Karpas-422 (cell line): ENCODE measurements around the gene GNG12. TPM values are rescaled to one million over a fixed set of nuclear protein-coding genes. Genes with fewer than 3 reads are reported as not detected.

ENCODE experiments used
- DNase-seq: peaks from one replicate; pipeline ENCODE4 v3.0.0-alpha.2; 2015
- H2AFZ ChIP-seq: fragments of 200-600 bp; sonication (generic); 2 replicates; pipeline ENCODE4 v1.6.1; 2014; ENCODE audit warnings: antibody characterized with exemption, low read length, mixed read lengths
- H3K27ac ChIP-seq: fragments of 200-600 bp; sonication (generic); 2 replicates; pipeline ENCODE4 v1.5.1; 2014; ENCODE audit warnings: mild to moderate bottlenecking, low read length, moderate library complexity
- H3K27me3 ChIP-seq: fragments of 200-600 bp; sonication (generic); 2 replicates; pipeline ENCODE4 v1.6.1; 2014; ENCODE audit warnings: low read length, mixed read lengths
- H3K36me3 ChIP-seq: fragments of 200-600 bp; sonication (generic); 2 replicates; pipeline ENCODE4 v1.6.1; 2014; ENCODE audit warnings: low read length, mixed read lengths; ENCODE audit not compliant: insufficient read depth
- H3K4me1 ChIP-seq: fragments of 200-600 bp; sonication (generic); 2 replicates; pipeline ENCODE4 v1.6.1; 2014; ENCODE audit warnings: mild to moderate bottlenecking, low read length, mixed read lengths
- H3K4me2 ChIP-seq: fragments of 200-600 bp; sonication (generic); 2 replicates; pipeline ENCODE4 v1.6.1; 2014; ENCODE audit warnings: low read length, low read depth, mild to moderate bottlenecking; ENCODE audit not compliant: poor library complexity, severe bottlenecking
- H3K4me3 ChIP-seq: fragments of 200-600 bp; sonication (generic); 2 replicates; pipeline ENCODE4 v1.5.1; 2014; ENCODE audit warnings: mild to moderate bottlenecking, antibody characterized with exemption, low read length, mixed read lengths
- H3K79me2 ChIP-seq: fragments of 200-600 bp; sonication (generic); 2 replicates; pipeline ENCODE4 v1.6.1; 2014; ENCODE audit warnings: mild to moderate bottlenecking, low read length, mixed read lengths
- H3K9ac ChIP-seq: fragments of 200-600 bp; sonication (generic); 2 replicates; pipeline ENCODE4 v1.6.0; 2014; ENCODE audit warnings: low read length
- H3K9me2 ChIP-seq: fragments of 200-600 bp; sonication (generic), shearing (Covaris generic); replicated peaks from 2 replicates; pipeline ENCODE4 v1.6.0; 2014; ENCODE audit warnings: mild to moderate bottlenecking, low read length, moderate library complexity; ENCODE audit not compliant: insufficient read depth
- H3K9me3 ChIP-seq: fragments of 300-700, 200-600 bp; sonication (generic); 2 replicates; pipeline ENCODE4 v1.6.1; 2014; ENCODE audit warnings: low read length, mixed read lengths
- H4K20me1 ChIP-seq: fragments of 200-600 bp; sonication (generic); 2 replicates; pipeline ENCODE4 v1.6.1; 2014; ENCODE audit warnings: mild to moderate bottlenecking, antibody characterized with exemption, low read length, low read depth; ENCODE audit not compliant: insufficient read depth
- total RNA-seq: library from RNA; depleted of rRNA; stranded (reverse); fragments of >200 nt; shearing (Covaris generic); gene quantifications from 2 replicates; pipeline ENCODE4 v1.2.3, GENCODE V29; 2014; ENCODE audit warnings: low replicate concordance

GNG12 gene
- total RNA-seq, 1 experiment from 2014 or later: not detected

GRCh38 chr1:67791686-67792085, 41.6 kb downstream of the GNG12 start:
- Histone ChIP-seq H3K4me2 (no peak overlapping the region), H3K4me3 (no peak overlapping the region), H3K9me2 (no peaks in the 10 kb centered on the region), H3K4me1 (no peaks in the 10 kb centered on the region), H3K36me3 (no peaks in the 10 kb centered on the region), H3K9me3 (no peaks in the 10 kb centered on the region), H3K9ac (no peak overlapping the region), H4K20me1 (no peaks in the 10 kb centered on the region), H3K27ac (no peak overlapping the region), H3K79me2 (no peaks in the 10 kb centered on the region), H2AFZ (no peak overlapping the region), H3K27me3 (no peaks in the 10 kb centered on the region)
- no peak for DNase-seq

GRCh38 chr1:67791261-67791660, 42.0 kb downstream of the GNG12 start:
- no peaks in the 10 kb centered on the region for H3K36me3 ChIP-seq
- no peak overlapping the region for H3K9ac ChIP-seq
- no peaks in the 10 kb centered on the region for H3K9me2 ChIP-seq

GRCh38 chr1:67790201-67790692, 43.0 kb downstream of the GNG12 start:
- no peak for DNase-seq
- H3K4me2 ChIP-seq: no peak overlapping the region
- no peak overlapping the region for H3K27ac ChIP-seq
- H3K27me3 ChIP-seq: no peaks in the 10 kb centered on the region
- H3K4me1 ChIP-seq: no peaks in the 10 kb centered on the region
- H3K79me2 ChIP-seq: no peaks in the 10 kb centered on the region
- H3K9me3 ChIP-seq: no peaks in the 10 kb centered on the region
- H4K20me1 ChIP-seq: no peaks in the 10 kb centered on the region
- H3K9me2 ChIP-seq: no peaks in the 10 kb centered on the region
- no peak overlapping the region for H2AFZ ChIP-seq
- H3K9ac ChIP-seq: no peak overlapping the region
- H3K36me3 ChIP-seq: no peaks in the 10 kb centered on the region
- no peak overlapping the region for H3K4me3 ChIP-seq

More at GRCh38 chr1:67791261-67791660, 42.0 kb downstream of the GNG12 start:
- no peak for DNase-seq
- H4K20me1 ChIP-seq: no peaks in the 10 kb centered on the region
- no peak overlapping the region for H3K27ac ChIP-seq
- H3K4me2 ChIP-seq: no peak overlapping the region
- no peaks in the 10 kb centered on the region for H3K9me3 ChIP-seq
- H3K4me1 ChIP-seq: no peaks in the 10 kb centered on the region
- no peaks in the 10 kb centered on the region for H3K79me2 ChIP-seq
- H2AFZ ChIP-seq: no peak overlapping the region
- H3K4me3 ChIP-seq: no peak overlapping the region
- no peaks in the 10 kb centered on the region for H3K27me3 ChIP-seq

DNA sequence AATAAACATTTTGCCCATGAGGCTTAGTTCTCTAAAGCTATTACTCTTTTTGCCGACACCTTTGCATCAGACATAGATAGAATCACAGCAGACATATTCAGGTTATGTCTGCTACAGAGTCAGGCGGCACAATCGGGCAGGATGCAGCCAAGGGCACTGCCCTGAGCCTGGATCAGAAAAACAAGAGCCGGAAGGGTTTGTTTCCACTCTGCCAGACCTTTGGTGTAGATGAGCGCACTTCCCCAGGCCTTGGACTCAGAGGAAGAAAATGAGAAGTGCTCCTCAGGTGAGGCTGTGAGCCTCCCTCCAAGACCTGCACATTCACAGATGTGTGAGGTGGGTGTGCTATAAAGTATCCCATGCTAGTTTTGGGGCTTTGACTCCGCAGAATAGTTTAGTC, 43.7 kb downstream of the GNG12 start:
- H3K79me2 ChIP-seq: no peaks in the 10 kb centered on the region
- H3K27me3 ChIP-seq: no peaks in the 10 kb centered on the region
- H3K9ac ChIP-seq: no peak overlapping the region
- no peaks in the 10 kb centered on the region for H3K9me2 ChIP-seq
- no peak overlapping the region for H2AFZ ChIP-seq
- H3K36me3 ChIP-seq: no peaks in the 10 kb centered on the region
- no peak overlapping the region for H3K4me3 ChIP-seq
- no peaks in the 10 kb centered on the region for H4K20me1 ChIP-seq
- no peaks in the 10 kb centered on the region for H3K9me3 ChIP-seq
- no peak for DNase-seq
- H3K4me2 ChIP-seq: no peak overlapping the region
- no peaks in the 10 kb centered on the region for H3K4me1 ChIP-seq
- no peak overlapping the region for H3K27ac ChIP-seq

DNA sequence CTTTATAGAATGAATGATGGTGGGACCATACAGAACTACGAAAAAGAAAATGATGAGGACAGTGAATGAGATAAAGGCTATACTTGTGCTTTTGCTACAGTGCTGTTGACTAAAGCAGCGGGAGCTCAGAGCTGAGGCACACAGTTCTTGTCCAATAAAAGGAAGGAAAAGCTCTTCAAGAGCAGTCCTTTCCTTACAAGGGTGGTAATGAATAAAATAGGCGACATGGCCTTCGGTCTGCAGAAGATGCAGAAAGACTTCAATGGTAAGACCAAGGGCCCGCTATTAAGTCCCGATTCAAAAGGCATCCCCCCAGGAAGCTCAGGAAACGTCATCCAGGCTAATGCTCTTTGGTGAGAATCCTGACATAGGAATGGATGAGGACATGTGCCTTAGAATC, 44.4 kb downstream of the GNG12 start:
- Histone ChIP-seq H3K36me3 (no peaks in the 10 kb centered on the region), H3K27ac (no peak overlapping the region), H3K9ac (no peak overlapping the region), H2AFZ (no peak overlapping the region), H3K4me3 (no peak overlapping the region), H3K79me2 (no peaks in the 10 kb centered on the region), H4K20me1 (no peaks in the 10 kb centered on the region), H3K4me2 (no peak overlapping the region), H3K9me3 (no peaks in the 10 kb centered on the region), H3K9me2 (no peaks in the 10 kb centered on the region), H3K4me1 (no peaks in the 10 kb centered on the region), H3K27me3 (no peaks in the 10 kb centered on the region)
- DNase-seq: no peak

GRCh38 chr1:67788238-67788790, 45.0 kb downstream of the GNG12 start:
- Histone ChIP-seq H3K4me2 (no peak overlapping the region), H2AFZ (no peak overlapping the region), H4K20me1 (no peaks in the 10 kb centered on the region), H3K9ac (no peak overlapping the region), H3K79me2 (no peaks in the 10 kb centered on the region), H3K4me3 (no peak overlapping the region), H3K9me3 (no peaks in the 10 kb centered on the region), H3K36me3 (no peaks in the 10 kb centered on the region), H3K9me2 (no peaks in the 10 kb centered on the region), H3K4me1 (no peaks in the 10 kb centered on the region), H3K27me3 (no peaks in the 10 kb centered on the region), H3K27ac (no peak overlapping the region)
- no peak for DNase-seq

- Histone ChIP-seq H4K20me1 (no peaks in the 10 kb centered on the region), H3K9ac (no peak overlapping the region), H3K4me3 (no peak overlapping the region), H2AFZ (no peak overlapping the region), H3K36me3 (no peaks in the 10 kb centered on the region), H3K9me2 (no peaks in the 10 kb centered on the region), H3K4me2 (no peak overlapping the region), H3K9me3 (no peaks in the 10 kb centered on the region), H3K79me2 (no peaks in the 10 kb centered on the region), H3K27ac (no peak overlapping the region), H3K4me1 (no peaks in the 10 kb centered on the region), H3K27me3 (no peaks in the 10 kb centered on the region)
- DNase-seq: no peak
Observed at GRCh38 chr1:67787746-67788145, 45.5 kb downstream of the GNG12 start.

- H3K9me2 ChIP-seq: no peaks in the 10 kb centered on the region
- no peaks in the 10 kb centered on the region for H3K4me1 ChIP-seq
- no peaks in the 10 kb centered on the region for H3K9me3 ChIP-seq
- no peak for DNase-seq
- H3K36me3 ChIP-seq: no peaks in the 10 kb centered on the region
- H3K4me2 ChIP-seq: no peak overlapping the region
- H3K4me3 ChIP-seq: no peak overlapping the region
- no peaks in the 10 kb centered on the region for H3K27me3 ChIP-seq
- no peak overlapping the region for H3K9ac ChIP-seq
- no peaks in the 10 kb centered on the region for H3K79me2 ChIP-seq
- no peaks in the 10 kb centered on the region for H4K20me1 ChIP-seq
- no peak overlapping the region for H3K27ac ChIP-seq
- no peak overlapping the region for H2AFZ ChIP-seq
Observed at GRCh38 chr1:67785847-67786753, 47.2 kb downstream of the GNG12 start.
